Naive thymus-derived CD4-positive, alpha-beta T cell (primary cell): Measurements from ENCODE around the gene HMG20B. TPM values are rescaled to one million over a fixed set of nuclear protein-coding genes. Genes with fewer than 3 reads are reported as not detected.
A peak's percentile ranks its signal among the peaks of the same experiment; 100 is the strongest.

Experiments used
- ATAC-seq: fragments of 150-1000 bp; cut with Tn5 transposase; 2 replicates; pipeline ENCODE4 v1.10.0; 2021; ENCODE audit warnings: mild to moderate bottlenecking, moderate library complexity
- CTCF ChIA-PET: fragments of 350-600 bp; sonication (Branson Sonifier 250); formaldehyde crosslinking; loops from one replicate; lab custom pipeline; 2021; ENCODE audit warnings: antibody characterized with exemption; lab: Charles Lee
- POLR2A ChIA-PET: fragments of 350-600 bp; sonication (Branson Sonifier 250); formaldehyde crosslinking; loops from one replicate; lab custom pipeline; 2021; ENCODE audit warnings: antibody characterized with exemption, inconsistent platforms; lab: Charles Lee
- DNase-seq, 9 donors: peaks; one replicate each; pipeline versions ENCODE4 v3.0.0 to v3.0.0-alpha.2; 2020 to 2022; ENCODE audit warnings: mixed read lengths in 1 of 9
- H3K27ac ChIP-seq: one replicate; pipeline ENCODE4 v1.7.0; 2013; ENCODE audit warnings: mild to moderate bottlenecking, low read depth, low read length, moderate library complexity
- H3K27me3 ChIP-seq, 2 donors: one replicate each; pipeline ENCODE4 v1.7.0; 2013; ENCODE audit warnings: low read length in 2 of 2, mild to moderate bottlenecking in 2 of 2, moderate library complexity in 2 of 2; ENCODE audit not compliant: control insufficient read depth in 2 of 2, insufficient read depth in 2 of 2
- H3K36me3 ChIP-seq, 3 experiments: 1 replicate in 2 of 3; 2 replicates in 1 of 3; pipeline ENCODE4 v1.7.0; 2013; ENCODE audit warnings: low read length in 3 of 3, mild to moderate bottlenecking in 3 of 3, moderate library complexity in 1 of 3; ENCODE audit not compliant: insufficient read depth in 3 of 3, control insufficient read depth in 2 of 3
- H3K4me1 ChIP-seq, 2 donors: one replicate each; pipeline ENCODE4 v1.7.0; 2013; ENCODE audit warnings: low read length in 2 of 2, mild to moderate bottlenecking in 2 of 2, moderate library complexity in 1 of 2; ENCODE audit not compliant: control insufficient read depth in 2 of 2, insufficient read depth in 2 of 2
- H3K4me3 ChIP-seq: 2 replicates; pipeline ENCODE4 v1.7.0; 2013; ENCODE audit warnings: mild to moderate bottlenecking, low read length
- H3K9me3 ChIP-seq, 3 experiments: 1 replicate in 2 of 3; 2 replicates in 1 of 3; pipeline ENCODE4 v1.7.0; 2013; ENCODE audit warnings: low read length in 3 of 3; ENCODE audit not compliant: control insufficient read depth in 2 of 3
- H3K27ac Mint-ChIP-seq, 9 donors: one replicate each; pipeline ENCODE4 v1.8.0; 2020 to 2022; ENCODE audit warnings: mixed read lengths in 9 of 9, mild to moderate bottlenecking in 8 of 9, moderate library complexity in 5 of 9, inconsistent platforms in 2 of 9
- H3K27me3 Mint-ChIP-seq, 5 donors: one replicate each; pipeline ENCODE4 v1.8.0; 2021 to 2022; ENCODE audit warnings: mixed read lengths in 5 of 5, mild to moderate bottlenecking in 1 of 5
- H3K36me3 Mint-ChIP-seq, 5 donors: one replicate each; pipeline ENCODE4 v1.8.0; 2020 to 2022; ENCODE audit warnings: mixed read lengths in 5 of 5, mild to moderate bottlenecking in 3 of 5, inconsistent platforms in 1 of 5
- H3K4me1 Mint-ChIP-seq, 7 donors: one replicate each; pipeline ENCODE4 v1.8.0; 2020 to 2022; ENCODE audit warnings: mixed read lengths in 7 of 7, mild to moderate bottlenecking in 3 of 7, inconsistent platforms in 1 of 7
- H3K4me3 Mint-ChIP-seq, 10 donors: one replicate each; pipeline ENCODE4 v1.8.0; 2020 to 2022; ENCODE audit warnings: mild to moderate bottlenecking in 10 of 10, mixed read lengths in 10 of 10, moderate library complexity in 6 of 10, inconsistent platforms in 2 of 10
- H3K9me3 Mint-ChIP-seq, 11 donors: one replicate each; pipeline ENCODE4 v1.8.0; 2020 to 2022; ENCODE audit warnings: mixed read lengths in 11 of 11, mild to moderate bottlenecking in 4 of 11, inconsistent platforms in 1 of 11, moderate library complexity in 1 of 11
- intact Hi-C, 2 donors: fragments of 100-400 bp; cut with micrococcal nuclease; formaldehyde crosslinking; loops; one replicate each; pipeline ENCODE4 v1.15.1; 2023
- polyA plus RNA-seq, 2 donors: library from polyadenylated mRNA; unstranded; fragments of 300-500 nt; fragmentation: Illumina TruSeq; gene quantifications; one replicate each; pipeline ENCODE4 v1.2.3, GENCODE V29; 2021
- total RNA-seq, 6 experiments: library from RNA in 5 of 6; stranded (reverse) in 5 of 6; gene quantifications; 1 replicate in 5 of 6; 2 replicates in 1 of 6; pipeline ENCODE4 v1.2.3 and lab custom pipeline; 2021 to 2026

Gene HMG20B
- total and polyA plus RNA-seq, 7 experiments from 2014 or later = 37.9 to 65.6 (median 53.0) TPM

- peaks cover 0 to 1% (median 0%) of the 10 kb centered on the region in 11 donors for H3K9me3 Mint-ChIP-seq
- H3K4me3 Mint-ChIP-seq = no peak overlapping the region
- DNase-seq (no peak), ATAC-seq (no peak)
- intact Hi-C loops = no loop called here
- no peaks in the 10 kb centered on the region for H3K36me3 ChIP-seq
- no peak overlapping the region for H3K27ac ChIP-seq
- H3K27me3 ChIP-seq = no peaks in the 10 kb centered on the region
- peaks cover 0 to 9% (median 0%) of the 10 kb centered on the region in 5 donors for H3K27me3 Mint-ChIP-seq
- peaks cover 6 to 13% (median 10%) of the 10 kb centered on the region in 7 donors for H3K4me1 Mint-ChIP-seq
- no peaks in the 10 kb centered on the region for H3K9me3 ChIP-seq
- peaks cover 0 to 3% (median 0%) of the 10 kb centered on the region in 5 donors for H3K36me3 Mint-ChIP-seq
- ChIA-PET POLR2A (interaction anchor here (0.6 kb wide), 1 partner anchor 310 kb away, joined by 6 read pairs; no protein-coding TSS in a partner anchor), CTCF (no interaction called here)
- H3K4me1 ChIP-seq = peaks cover 19 to 22% of the 10 kb centered on the region in 2 donors
- H3K27ac Mint-ChIP-seq = peak overlapping the region in 2 of 9 donors; percentile 17 to 55
- H3K4me3 ChIP-seq = no peak overlapping the region
Measured at GRCh38 chr19:3603121-3603811, 30.5 kb downstream of the HMG20B start.

GRCh38 chr19:3604227-3604986 lies 31.7 kb downstream of the HMG20B start:
- peaks cover 19 to 22% of the 10 kb centered on the region in 2 donors for H3K4me1 ChIP-seq
- H3K36me3 ChIP-seq = no peaks in the 10 kb centered on the region
- peak overlapping the region; percentile 65 for H3K27ac ChIP-seq
- H3K4me3 ChIP-seq = peak overlapping the region; percentile 44
- Mint-ChIP-seq H3K27ac (peak overlapping the region in 1 of 9 donors; percentile 43), H3K36me3 (peaks cover 0 to 4% (median 0%) of the 10 kb centered on the region in 5 donors), H3K4me1 (peaks cover 7 to 15% (median 11%) of the 10 kb centered on the region in 7 donors), H3K9me3 (peaks cover 0 to 1% (median 0%) of the 10 kb centered on the region in 11 donors), H3K4me3 (peak overlapping the region in 2 of 10 donors; percentile 38 to 41), H3K27me3 (peaks cover 0 to 9% (median 0%) of the 10 kb centered on the region in 5 donors)
- H3K9me3 ChIP-seq = no peaks in the 10 kb centered on the region
- H3K27me3 ChIP-seq = no peaks in the 10 kb centered on the region
- DNase-seq = no peak
- POLR2A ChIA-PET = interaction anchor here (0.7 to 1.2 kb wide), 9 partner anchors 9 to 381 kb away, joined by 3 to 5 read pairs (median 3); partner anchors contain the start of gene EEF2
- CTCF ChIA-PET = interaction anchor here (0.7 to 1.2 kb wide), 3 partner anchors 12 to 45 kb away, joined by 3 to 5 read pairs (median 4); partner anchors contain the start of gene GIPC3
- intact Hi-C loops = loop anchor here in 1 of 2 donors (2.0 kb wide), 1 partner anchor 18 kb away; no protein-coding TSS in a partner anchor
- peak; percentile 16 for ATAC-seq

GRCh38 chr19:3604987-3605343 lies 32.2 kb downstream of the HMG20B start:
- H3K4me3 Mint-ChIP-seq = no peak overlapping the region
- peaks cover 0 to 9% (median 0%) of the 10 kb centered on the region in 5 donors for H3K27me3 Mint-ChIP-seq
- H3K36me3 Mint-ChIP-seq = peaks cover 0 to 5% (median 0%) of the 10 kb centered on the region in 5 donors
- no peaks in the 10 kb centered on the region for H3K27me3 ChIP-seq
- H3K27ac Mint-ChIP-seq = no peak overlapping the region
- peak; percentile 74 for ATAC-seq
- DNase-seq = peak in 4 of 9 donors; percentile 39 to 54 (median 52)
- ChIA-PET CTCF (interaction anchor here (0.7 to 1.2 kb wide), 3 partner anchors 12 to 46 kb away, joined by 3 to 5 read pairs (median 4); partner anchors contain the start of gene GIPC3), POLR2A (interaction anchor here (0.8 to 1.2 kb wide), 8 partner anchors 11 to 381 kb away, joined by 3 to 5 read pairs (median 3); partner anchors contain the start of gene EEF2)
- H3K27ac ChIP-seq = peak overlapping the region; percentile 65
- peaks cover 7 to 15% (median 11%) of the 10 kb centered on the region in 7 donors for H3K4me1 Mint-ChIP-seq
- H3K4me3 ChIP-seq = peak overlapping the region; percentile 44
- H3K4me1 ChIP-seq = peaks cover 19 to 22% of the 10 kb centered on the region in 2 donors
- H3K36me3 ChIP-seq = peaks cover 0 to 1% (median 0%) of the 10 kb centered on the region in 3 experiments
- no peaks in the 10 kb centered on the region for H3K9me3 ChIP-seq
- intact Hi-C loops = loop anchor here in 1 of 2 donors (1.0 to 5.0 kb wide), 4 partner anchors 13 to 48 kb away; partner anchors contain the start of genes HMG20B and MFSD12
- peaks cover 0 to 1% (median 0%) of the 10 kb centered on the region in 11 donors for H3K9me3 Mint-ChIP-seq

GRCh38 chr19:3605361-3605760 lies 32.6 kb downstream of the HMG20B start:
- Histone ChIP-seq H3K4me3 (peak overlapping the region; percentile 44), H3K27ac (peak overlapping the region; percentile 65), H3K4me1 (peaks cover 19 to 22% of the 10 kb centered on the region in 2 donors), H3K27me3 (no peaks in the 10 kb centered on the region), H3K9me3 (no peaks in the 10 kb centered on the region), H3K36me3 (peaks cover 0 to 5% (median 0%) of the 10 kb centered on the region in 3 experiments)
- H3K4me1 Mint-ChIP-seq = peaks cover 7 to 15% (median 11%) of the 10 kb centered on the region in 7 donors
- H3K4me3 Mint-ChIP-seq = no peak overlapping the region
- H3K27me3 Mint-ChIP-seq = peaks cover 0 to 9% (median 0%) of the 10 kb centered on the region in 5 donors
- CTCF ChIA-PET = interaction anchor here (1.2 kb wide), 1 partner anchor 20 kb away, joined by 5 read pairs; the partner anchor contains the start of gene GIPC3
- H3K36me3 Mint-ChIP-seq = peaks cover 0 to 5% (median 0%) of the 10 kb centered on the region in 5 donors
- ATAC-seq (peak; percentile 2), DNase-seq (peak in 1 of 9 donors; percentile 13)
- POLR2A ChIA-PET = interaction anchor here (0.9 to 1.2 kb wide), 4 partner anchors 10 to 380 kb away, joined by 3 to 4 read pairs (median 3); partner anchors contain the start of gene EEF2
- H3K27ac Mint-ChIP-seq = no peak overlapping the region
- intact Hi-C loops = loop anchor here in 1 of 2 donors (1.0 to 5.0 kb wide), 4 partner anchors 13 to 48 kb away; partner anchors contain the start of genes HMG20B and MFSD12
- H3K9me3 Mint-ChIP-seq = peaks cover 0 to 1% (median 0%) of the 10 kb centered on the region in 11 donors

GRCh38 chr19:3605770-3606169 lies 33.0 kb downstream of the HMG20B start:
- DNase-seq (no peak), ATAC-seq (no peak)
- ChIA-PET POLR2A (no interaction called here), CTCF (no interaction called here)
- H3K9me3 Mint-ChIP-seq = peaks cover 0 to 1% (median 0%) of the 10 kb centered on the region in 11 donors
- no peak overlapping the region for H3K27ac Mint-ChIP-seq
- H3K36me3 Mint-ChIP-seq = peaks cover 0 to 5% (median 0%) of the 10 kb centered on the region in 5 donors
- H3K4me3 Mint-ChIP-seq = no peak overlapping the region
- peaks cover 7 to 15% (median 11%) of the 10 kb centered on the region in 7 donors for H3K4me1 Mint-ChIP-seq
- H3K27me3 Mint-ChIP-seq = peaks cover 0 to 9% (median 0%) of the 10 kb centered on the region in 5 donors
- Histone ChIP-seq H3K27ac (peak overlapping the region; percentile 65), H3K36me3 (peaks cover 0 to 9% (median 0%) of the 10 kb centered on the region in 3 experiments), H3K27me3 (no peaks in the 10 kb centered on the region), H3K4me1 (peaks cover 19 to 22% of the 10 kb centered on the region in 2 donors), H3K9me3 (no peaks in the 10 kb centered on the region), H3K4me3 (peak overlapping the region; percentile 44)
- intact Hi-C loops = loop anchor here in 1 of 2 donors (1.0 to 5.0 kb wide), 4 partner anchors 13 to 48 kb away; partner anchors contain the start of genes HMG20B and MFSD12
